Activated T-cell treated with anti-CD3 and anti-CD28 coated beads for 1 hour (primary cell): ENCODE data around the gene FSTL4.

Experiments
- DNase-seq: peaks from one replicate; pipeline ENCODE4 v3.0.0-alpha.2; 2020; ENCODE audit warnings: low read depth

The FSTL4 gene

DNA sequence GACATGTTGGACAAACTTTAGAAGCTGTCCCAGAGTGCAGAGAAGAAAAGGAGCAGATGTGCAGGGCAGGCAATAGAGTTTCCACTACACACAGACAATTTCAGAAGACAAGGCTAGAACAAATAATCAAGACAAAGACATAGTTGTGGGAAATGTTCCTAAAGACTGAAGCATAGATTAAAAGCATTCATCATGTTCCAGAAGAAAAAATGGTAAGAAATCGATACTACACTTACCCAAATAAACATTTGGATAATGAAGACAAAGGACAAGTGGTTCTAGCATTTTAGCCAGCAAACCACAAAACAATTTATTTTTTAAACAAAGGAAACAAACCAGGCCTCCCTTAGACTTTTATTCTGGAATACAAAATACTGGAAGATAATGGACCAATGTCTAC lies 97.9 kb downstream of the FSTL4 start:
- no peak for DNase-seq

DNA sequence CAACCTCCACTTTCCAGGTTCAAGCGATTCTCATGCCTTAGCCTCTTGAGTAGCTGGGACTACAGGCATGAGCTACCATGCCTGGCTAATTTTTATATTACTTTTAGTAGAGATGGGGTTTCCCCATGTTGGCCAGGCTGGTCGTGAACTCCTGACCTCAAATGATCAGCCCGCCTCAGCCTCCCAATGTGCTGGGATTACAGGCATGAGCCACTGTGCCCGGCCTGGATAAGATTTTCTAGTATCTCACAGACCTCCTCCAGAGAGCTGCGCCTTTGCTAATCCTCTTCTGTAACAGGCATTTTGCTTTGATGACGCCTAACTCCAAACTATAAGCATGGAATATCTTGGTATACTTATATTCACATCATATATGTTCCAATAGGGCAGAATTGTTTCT lies 99.4 kb downstream of the FSTL4 start:
- DNase-seq = no peak

DNA sequence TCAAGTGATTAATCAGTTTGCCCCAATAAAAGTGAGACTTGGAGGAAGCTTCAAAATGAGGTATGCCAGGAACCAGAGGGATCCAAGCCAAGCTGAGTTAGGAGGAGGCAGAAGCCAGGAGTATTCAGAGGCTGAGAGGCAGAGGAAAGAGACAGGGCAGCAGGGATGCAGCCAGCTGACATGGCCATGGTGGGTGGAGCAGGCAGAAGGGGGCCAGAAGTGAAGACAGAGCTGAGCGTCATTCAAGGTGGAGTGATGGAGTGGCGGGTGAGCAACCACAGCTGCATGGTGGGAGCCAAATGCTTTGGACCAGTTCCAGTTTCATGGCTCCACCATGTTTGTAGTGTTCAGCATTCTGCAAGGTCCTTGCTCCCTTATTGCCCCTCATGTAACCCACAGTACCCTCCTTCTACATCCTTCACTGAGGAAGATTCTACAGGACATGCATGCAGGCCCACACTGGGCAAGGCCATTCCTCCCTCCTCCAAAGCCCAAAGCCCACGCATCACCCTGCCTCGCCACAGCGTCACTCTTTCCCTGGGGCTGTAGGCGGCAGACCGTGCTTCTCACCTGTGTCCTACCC lies 100.6 kb downstream of the FSTL4 start:
- DNase-seq = no peak

DNA sequence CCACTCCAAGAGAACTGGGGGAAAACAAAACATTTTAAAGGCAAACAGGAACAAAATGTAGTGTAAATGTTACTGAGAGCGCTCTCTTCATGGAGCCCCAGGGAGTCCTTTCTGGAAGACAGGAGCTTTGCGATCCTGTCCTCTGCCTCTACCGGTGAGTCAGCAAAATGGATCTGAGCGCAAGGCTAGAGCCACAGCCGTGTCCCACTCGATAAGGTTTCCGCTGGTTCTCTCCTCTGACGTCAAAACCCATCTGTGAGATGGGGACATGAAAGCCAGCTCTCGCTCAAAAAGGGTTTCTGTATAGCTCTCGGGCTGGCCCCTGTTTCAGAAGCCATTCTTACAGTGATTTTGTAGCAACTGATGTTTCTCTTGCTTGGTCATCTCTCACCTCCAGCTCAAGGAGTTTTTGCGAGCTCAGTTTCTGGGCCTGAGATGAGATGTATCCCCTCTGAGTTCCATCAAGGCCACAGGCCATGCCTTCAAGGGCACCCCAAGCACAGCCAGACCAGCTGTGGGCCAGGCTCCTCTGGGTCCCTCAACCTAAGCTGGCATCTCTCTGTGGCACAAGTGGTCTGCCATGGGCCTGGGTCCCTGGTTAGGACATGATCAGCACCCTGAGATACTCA lies 101.6 kb downstream of the FSTL4 start:
- DNase-seq = no peak

DNA sequence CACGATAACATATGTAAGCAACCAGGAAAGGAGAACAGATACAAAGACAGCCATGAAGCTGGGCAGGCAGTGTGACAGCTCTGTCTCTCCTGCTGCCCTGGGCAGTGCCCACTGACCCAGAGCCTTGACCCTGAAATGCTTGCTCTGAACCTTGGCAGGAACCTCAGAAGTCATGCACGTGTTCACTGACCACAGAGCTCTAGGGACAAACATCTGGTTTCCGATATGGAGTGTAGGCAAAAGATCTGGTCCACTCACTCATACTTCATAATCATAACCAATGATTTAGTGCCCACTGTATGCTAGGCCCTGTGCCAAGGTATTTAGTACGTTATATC lies 102.6 kb downstream of the FSTL4 start:
- no peak for DNase-seq

DNA sequence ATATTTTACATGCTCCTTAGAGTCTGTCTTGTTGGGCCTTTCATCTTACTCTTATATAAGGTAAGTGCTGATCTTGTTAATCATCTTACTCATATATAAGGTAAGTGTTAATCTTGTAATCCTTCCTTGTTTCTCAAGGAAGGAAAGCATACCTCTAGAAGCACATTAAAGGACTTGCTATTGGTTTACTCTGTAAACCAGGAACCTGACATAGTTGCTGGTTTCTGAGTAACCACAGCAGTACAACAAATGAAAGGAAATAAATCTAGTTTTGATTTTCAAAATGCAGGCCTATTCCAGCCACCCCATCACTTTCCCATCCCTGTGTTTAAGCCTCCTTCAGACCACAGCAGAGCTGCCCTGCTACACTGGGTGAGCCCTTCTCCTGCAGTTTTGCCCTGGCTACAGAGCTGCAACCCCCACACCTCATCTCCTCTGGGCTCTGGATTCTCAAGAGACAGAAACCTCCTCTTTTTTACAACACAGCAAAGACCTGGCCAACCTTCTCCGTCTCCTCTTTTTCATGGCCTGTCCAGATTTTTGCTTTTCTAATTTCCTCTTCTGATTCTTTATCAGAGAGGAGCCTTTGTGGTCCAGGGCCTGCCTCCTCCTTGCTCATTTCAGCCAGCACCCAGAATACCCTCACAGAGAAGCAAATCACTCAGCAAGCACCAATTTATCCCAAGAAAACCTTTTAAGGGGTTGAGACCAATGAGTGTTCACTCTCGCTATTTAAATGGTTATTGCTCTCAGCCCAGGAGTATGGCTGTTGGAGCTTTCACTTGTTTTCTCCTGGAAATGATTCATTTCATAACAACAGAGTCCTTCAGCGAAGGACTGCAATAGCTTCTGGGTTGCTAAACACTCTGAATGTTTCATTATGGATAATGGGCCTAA lies 103.2 kb downstream of the FSTL4 start:
- no peak for DNase-seq

DNA sequence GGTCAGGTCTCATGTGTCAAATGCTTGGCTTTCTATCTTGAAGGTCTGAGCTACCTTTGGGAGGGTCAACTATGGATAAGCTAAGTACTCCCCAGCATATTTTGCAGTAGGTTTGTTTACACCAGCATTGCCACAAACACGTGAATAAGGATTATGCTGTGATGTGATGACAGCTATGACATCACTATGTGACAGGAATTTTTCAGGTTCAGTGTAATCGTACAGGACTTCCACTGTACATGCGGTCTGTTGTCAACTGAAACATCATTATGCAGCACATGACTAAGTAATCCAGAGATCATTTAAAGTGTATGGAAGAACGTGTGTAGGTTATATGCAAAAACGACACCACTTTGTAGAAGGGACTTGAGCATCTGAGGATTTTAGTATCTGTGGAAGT lies 104.0 kb downstream of the FSTL4 start:
- DNase-seq = no peak

DNA sequence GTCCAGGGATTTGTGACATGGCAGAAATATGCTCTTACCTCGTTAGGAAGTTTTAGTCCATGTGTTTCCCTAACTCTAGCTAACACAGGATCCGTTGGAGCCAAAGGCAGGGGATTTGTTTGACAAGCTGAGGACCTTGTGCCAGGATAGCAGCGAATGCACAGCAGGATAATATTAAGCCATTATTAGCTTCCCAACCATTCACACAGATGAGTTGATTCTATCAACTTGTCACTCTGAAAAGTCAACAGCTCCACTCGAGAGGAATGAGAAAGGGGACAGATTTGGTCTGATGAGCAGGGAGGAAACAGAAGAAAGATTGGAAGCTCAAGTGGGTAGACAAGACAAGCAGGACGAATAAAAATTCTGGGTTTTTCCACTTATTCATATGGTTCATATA lies 106.2 kb downstream of the FSTL4 start:
- DNase-seq = no peak

DNA sequence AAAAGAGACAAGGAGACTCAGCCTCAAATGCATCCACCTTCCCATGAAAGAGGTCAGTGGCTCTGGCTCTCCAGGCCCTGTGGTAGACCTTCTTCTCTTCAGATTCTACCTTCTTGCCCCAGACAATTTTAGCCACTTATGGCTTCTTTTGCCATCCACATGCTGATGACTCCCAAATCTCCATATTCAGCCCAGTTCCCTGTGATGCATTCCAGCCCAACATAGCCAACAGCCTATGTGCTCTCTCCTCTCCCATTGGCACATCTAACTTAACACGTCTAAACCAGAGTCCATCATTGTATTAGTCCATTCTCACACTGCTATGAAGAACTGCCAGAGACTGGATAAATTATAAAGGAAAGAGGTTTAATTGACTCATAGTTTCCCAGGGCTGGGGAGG lies 108.8 kb downstream of the FSTL4 start:
- DNase-seq = no peak

DNA sequence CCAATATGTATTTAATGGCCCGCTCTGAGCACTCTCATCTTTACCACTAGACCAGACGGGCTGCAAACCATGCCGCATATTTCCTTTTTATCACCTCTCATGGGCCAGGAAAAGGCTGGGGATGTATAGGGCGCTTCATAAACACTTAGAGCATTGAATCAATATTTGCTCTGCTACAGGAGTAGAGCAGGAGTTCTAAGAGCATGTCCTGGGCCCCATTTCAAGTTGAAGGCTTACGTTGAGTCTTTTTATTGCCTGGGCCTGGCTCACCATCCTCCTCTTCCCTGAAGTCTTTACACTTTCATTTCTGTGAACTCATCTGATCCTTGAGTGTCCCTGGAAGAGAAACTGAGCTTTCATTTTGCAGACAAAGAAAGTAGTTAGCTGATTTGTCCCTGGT lies 112.4 kb downstream of the FSTL4 start:
- DNase-seq = no peak

DNA sequence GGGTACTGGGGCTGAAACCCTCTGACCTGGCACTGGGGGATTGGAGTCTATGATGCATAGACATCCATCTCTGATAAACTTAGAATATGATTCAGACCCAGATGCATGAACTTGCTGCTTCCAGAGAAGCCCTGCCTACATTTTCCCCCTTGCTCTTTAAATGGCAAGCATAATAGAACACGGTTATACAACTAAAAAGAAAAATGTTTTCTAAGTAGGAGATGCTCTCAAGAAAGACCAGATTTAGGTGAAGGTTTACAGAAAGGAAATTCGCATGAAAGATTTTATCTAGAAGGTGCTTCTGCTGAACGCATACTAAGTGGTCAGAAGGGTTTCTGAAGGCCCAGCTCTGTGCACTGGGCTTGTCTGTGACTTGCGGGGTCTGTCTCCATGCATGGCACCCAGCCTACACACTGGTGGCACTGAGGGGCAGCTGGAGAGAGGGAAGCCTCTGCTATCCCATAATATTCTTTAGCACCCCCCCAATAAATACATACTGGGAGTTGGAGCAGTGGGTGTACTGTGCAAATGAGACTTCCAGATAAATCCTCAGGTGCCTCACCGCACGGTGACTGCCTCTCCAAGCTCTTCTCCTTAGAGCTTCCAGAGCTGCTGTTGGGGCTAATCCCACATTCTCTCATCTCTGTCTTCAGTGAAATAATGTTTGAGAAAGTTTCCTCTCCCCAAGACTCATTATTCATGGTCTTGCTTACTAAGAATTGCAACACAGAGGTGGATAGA lies 114.6 kb downstream of the FSTL4 start:
- DNase-seq = no peak

DNA sequence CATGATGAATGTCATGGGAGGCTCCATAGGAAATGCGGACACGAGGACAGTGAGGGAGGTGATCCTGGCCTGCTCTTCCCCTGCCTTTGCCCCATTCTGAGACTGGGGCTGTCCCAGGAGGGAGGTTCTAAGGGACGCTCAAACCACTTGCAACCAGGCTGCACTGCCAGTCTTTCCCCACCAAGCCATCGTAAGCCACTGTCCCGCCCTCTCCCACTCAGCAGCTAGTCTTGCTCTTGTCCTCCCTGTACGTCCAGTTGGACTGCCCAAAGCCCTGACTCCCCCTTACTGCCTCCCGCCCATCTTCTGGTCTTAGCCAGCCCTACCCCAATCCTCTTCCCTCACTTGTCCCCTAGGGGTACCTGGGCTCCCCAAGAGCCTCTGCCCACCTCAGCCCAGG lies 115.7 kb downstream of the FSTL4 start:
- no peak for DNase-seq

DNA sequence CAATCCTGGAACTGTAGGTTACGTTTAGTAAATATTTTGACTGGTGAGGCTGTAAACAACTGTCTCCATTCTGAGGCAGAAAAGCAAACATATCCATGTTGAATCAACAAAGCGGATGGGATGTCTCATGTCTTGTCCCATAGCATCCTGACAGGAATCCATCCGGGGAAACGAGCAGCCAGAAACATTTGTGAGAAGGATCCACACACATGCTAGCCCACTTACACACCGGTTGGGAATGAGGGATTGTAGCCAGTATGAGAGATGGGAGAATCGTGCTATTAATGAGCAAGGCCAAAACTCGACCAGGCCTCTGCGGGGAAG lies 117.5 kb downstream of the FSTL4 start:
- DNase-seq = no peak

DNA sequence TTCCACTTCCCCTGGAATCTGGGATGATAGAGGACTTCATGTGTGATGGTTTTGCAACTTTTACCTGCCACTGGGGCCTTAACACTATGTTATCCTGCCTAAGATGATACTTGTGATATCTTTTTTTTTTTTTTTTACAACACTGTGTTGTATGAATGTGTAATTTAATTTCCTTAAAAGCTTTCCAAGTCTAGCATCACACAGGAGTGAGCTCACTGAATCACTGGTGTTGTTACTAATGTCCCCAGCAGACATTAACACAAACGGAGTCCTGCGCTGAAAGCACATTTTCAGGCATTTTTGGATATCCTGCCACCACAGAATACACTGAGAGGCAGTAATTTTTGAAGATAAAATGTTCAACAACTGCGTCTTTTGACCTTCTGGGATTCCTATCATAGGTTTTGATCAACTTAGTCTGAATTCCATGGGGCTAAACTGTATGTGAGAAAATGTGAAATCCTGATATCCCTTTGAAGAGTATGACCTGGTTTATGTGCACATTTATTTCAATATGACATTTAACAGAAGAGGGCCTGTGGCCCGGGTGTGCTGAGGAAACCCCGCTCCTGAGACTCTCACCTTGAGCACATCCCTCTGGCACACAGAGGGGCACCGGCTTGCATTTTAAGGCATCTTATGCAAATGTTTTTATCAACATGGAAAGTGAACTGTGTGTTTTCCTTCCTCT lies 118.0 kb downstream of the FSTL4 start:
- DNase-seq = no peak

DNA sequence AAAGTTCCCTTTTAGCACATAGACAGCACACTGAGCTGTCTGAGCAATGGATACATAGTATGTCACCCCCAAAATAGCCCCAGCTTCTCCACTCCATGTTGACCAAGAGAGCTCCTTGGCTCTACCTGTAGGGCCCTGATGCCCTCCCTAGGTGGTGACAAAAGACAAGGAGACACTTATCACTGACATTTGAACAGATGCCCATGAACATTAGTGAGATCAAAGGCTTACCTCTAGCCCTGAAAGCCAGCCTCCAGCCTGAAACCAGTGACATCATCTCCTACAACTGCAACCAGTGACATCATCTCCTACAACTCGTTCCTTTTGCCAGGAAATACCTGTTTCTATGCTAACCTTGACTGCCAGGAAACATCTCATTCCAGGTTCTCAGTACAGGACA lies 122.7 kb downstream of the FSTL4 start:
- DNase-seq = no peak

DNA sequence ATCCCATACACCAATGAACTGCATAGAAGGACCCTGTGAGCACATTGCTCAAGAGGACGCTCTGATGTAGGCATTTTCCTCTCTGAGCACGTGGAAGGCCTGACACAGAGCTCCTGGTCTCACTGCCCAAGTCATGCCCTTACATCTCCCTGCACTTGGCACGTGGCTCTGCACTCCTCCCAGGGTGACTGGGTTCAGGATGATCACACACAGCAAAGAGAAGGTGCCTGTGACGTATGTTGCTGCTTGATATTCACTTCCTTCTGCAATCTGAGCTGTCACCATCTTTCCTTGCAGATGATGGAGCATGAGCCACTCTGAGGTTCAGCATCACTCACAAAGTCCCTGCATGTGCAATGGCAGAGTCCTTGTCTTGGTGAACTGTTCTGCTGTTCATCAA lies 125.2 kb downstream of the FSTL4 start:
- no peak for DNase-seq

DNA sequence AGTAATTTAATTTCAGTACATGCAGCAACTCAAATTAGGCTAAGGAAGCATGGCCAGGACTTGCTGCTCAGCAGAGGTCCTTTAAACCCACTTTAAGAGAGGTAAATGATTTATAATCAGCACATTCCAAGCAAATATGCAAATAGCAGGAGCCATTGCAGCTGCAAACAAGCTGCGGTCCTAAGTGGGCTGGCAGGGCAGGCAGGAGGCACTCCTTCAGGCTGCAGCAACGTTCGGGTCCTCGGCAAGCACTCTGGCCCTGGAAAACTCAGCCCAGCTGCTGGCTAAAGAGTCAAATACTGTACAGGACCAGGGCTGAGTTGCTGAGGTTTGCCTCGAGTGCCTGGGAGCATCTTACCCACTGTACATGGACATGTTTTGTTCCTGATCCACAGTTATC lies 126.9 kb downstream of the FSTL4 start:
- DNase-seq = no peak

DNA sequence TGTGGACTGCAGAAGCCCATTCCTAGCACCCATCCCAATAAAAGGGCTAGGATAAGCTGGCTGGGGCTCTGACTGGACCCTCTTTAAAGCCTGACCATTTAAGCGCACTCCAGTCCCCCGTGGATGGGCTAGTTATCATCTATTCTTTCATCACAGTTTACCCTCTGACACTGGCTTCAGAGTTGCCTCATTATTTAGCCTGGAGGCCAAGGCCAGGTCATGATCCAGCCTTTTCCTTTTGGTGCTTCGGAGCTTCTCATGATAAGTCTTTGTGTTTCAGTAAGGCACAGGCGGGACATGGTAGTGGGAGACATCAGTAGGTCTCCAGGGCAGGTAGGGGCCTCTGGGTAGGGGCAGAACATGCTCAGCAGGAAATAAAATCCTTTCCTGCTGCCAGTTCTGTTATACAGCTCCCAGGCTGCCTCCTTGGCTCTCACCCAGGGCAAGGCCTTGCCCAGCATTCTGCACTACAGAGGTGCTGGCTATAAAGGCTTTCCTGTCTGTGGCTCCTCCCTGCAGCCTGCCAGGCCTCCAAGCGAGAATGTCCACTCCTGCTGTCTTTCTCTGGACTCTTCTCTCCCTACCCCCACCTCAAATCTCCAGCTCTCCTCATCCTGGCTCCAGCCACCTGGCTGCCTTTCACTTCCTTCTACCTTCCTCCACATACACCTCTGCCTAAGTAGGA lies 128.8 kb downstream of the FSTL4 start:
- DNase-seq = no peak

DNA sequence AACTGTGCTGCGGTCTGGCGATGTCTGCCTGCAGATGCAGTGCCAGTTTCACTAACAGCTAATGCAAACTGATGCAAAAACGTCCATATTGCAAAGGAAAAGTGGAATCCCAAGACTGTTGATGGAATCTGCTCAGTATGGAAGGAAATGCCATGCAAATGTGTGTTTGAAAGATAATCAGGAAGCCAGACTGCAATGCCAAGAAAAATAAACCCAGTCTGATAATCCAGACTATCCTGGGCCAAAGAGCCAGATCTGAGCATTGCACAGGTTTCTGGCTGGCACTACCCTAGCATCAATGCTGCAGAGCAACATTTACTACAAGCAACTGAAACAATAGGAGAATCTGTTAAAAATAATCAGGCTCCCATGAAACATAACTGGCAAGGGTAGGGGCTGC lies 130.3 kb downstream of the FSTL4 start:
- no peak for DNase-seq

DNA sequence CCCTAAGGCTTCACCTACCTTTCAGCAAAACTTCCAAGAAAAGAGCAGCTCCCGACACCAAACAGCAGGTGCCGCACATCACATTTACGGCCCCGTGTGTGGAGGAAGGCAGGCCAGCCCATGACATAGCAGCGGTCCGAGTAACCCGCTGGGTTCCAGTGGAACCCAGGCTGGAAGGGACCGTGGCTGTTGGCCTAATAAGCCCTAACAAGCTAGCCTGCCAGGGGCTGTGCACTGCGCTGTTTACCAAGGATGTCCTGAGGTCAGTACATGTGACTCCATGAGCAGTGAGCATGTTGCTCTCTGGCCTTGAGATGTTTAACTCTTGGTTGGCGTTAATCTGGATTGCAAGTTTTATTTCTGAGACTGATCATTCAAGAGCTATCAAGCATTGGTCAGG lies 131.5 kb downstream of the FSTL4 start:
- no peak for DNase-seq

DNA sequence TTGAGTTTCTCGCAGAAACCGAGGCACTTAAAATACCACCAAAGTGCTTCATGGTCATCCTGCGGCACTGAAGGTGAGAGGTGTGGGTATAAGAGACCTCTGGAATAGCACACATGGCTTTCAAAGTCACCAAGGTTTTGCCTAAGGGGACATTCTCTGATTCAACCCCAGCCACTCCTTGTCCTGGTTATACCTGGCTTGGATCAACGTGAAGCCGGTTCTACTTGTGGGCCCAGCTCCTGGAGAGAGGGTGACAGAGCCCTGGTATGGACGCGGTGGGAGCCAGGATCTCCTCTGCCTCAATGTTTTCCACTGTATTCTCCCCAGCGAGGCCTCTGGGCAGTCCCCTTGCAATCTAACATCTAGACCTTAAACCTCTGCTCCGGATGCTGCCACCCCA lies 132.0 kb downstream of the FSTL4 start:
- DNase-seq = no peak
